Adrenal gland (tissue), 12 donors: ENCODE data around the gene IL32. TPM values are rescaled to one million over a fixed set of nuclear protein-coding genes. Genes with fewer than 3 reads are reported as not detected.

ENCODE experiments used
- DNase-seq, 7 donors: peaks; one replicate each; pipeline ENCODE4 v3.0.0-alpha.2; 2019 to 2020
- H3K27ac ChIP-seq, 5 donors: fragments of 200-600 bp; sonication (generic) in 4 of 5; 1 replicate in 3 of 5; 2 replicates in 2 of 5; pipeline versions ENCODE4 v1.5.1 to v1.8.0; 2016 to 2020; ENCODE audit warnings: mild to moderate bottlenecking in 1 of 5
- H3K27me3 ChIP-seq: fragments of 200-600 bp; 2 replicates; pipeline ENCODE4 v1.8.0; 2021
- H3K36me3 ChIP-seq, 2 donors: fragments of 200-600 bp; replicated peaks in 1 of 2; 1 replicate in 1 of 2; 2 replicates in 1 of 2; pipeline versions ENCODE4 v1.5.1 to v1.8.0; 2018 to 2022
- H3K4me1 ChIP-seq, 2 donors: fragments of 200-600 bp; replicated peaks in 1 of 2; 1 replicate in 1 of 2; 2 replicates in 1 of 2; pipeline versions ENCODE4 v1.5.1 to v1.8.0; 2018 to 2021
- H3K4me3 ChIP-seq, 4 donors: fragments of 200-600 bp; sonication (generic) in 3 of 4; one replicate each; pipeline ENCODE4 v1.5.1; 2016 to 2018
- H3K9me3 ChIP-seq, 3 donors: fragments of 200-600 bp; sonication (generic) in 1 of 3; replicated peaks in 1 of 3; 1 replicate in 2 of 3; 2 replicates in 1 of 3; pipeline versions ENCODE4 v1.5.1 to v1.8.0; 2016 to 2021
- POLR2A ChIP-seq, 2 donors: fragments of 450-650 bp; IDR thresholded peaks; one replicate each; pipeline ENCODE4 v1.6.1; 2017; ENCODE audit warnings: antibody characterized with exemption in 2 of 2, mild to moderate bottlenecking in 2 of 2, moderate library complexity in 1 of 2
- WGBS, 4 donors: extraction: QIAGEN DNeasy Blood & Tissue Kit in 2 of 4; methylation state at CpG; one replicate each; pipeline versions ENCODE4 v1.1.5 to v1.1.7; 2013 to 2017; 5-methylcytosine and 5-hydroxymethylcytosine counted together
- intact Hi-C, 2 donors: fragments of 100-400 bp; cut with DNase I; formaldehyde crosslinking; loops; one replicate each; pipeline versions ENCODE4 v1.14.1 to v1.15.0; 2022 to 2023
- polyA plus RNA-seq, 3 donors: library from polyadenylated mRNA; stranded (reverse); fragments of 200-250 nt in 2 of 3; fragments of 350-450 nt in 1 of 3; fragmentation: Illumina TruSeq in 1 of 3; extraction: RNeasy Lipid Tissue Mini Kit (QIAGEN cat#74804) in 1 of 3; gene quantifications; one replicate each; pipeline ENCODE4 v1.2.3, GENCODE V29; 2013 to 2014
- total RNA-seq, 9 donors: library from RNA; depleted of rRNA in 4 of 9; stranded (reverse); fragments of >200 nt in 4 of 9; fragments of 120-200 nt in 1 of 9; fragmentation: NEBNext Ultra II Directional in 1 of 9; extraction: Animal tissue kit (Norgen Biotek cat#: 25700) in 1 of 9; gene quantifications; one replicate each; pipeline versions ENCODE4 v1.1.0 to v1.2.4, GENCODE V29; 2013 to 2023
- TF ChIP-seq, protein P1 (sequence below), 6 experiments: fragments of 450-650 bp in 4 of 6; fragments of 200-600 bp in 2 of 6; sonication (generic) in 1 of 6; IDR thresholded peaks; 1 replicate in 5 of 6; 2 replicates in 1 of 6; pipeline versions ENCODE4 v1.5.1 to v1.8.0; 2016 to 2021; ENCODE audit warnings: antibody characterized with exemption in 6 of 6, mild to moderate bottlenecking in 2 of 6, moderate library complexity in 1 of 6
- donor health status: healthy with polysubstance abuse.
- donor health status: Bipolar disorder and iron deficiency.
- donor health status: DM: yes; HTN: yes; CAD: no.
- donor health status: DM: no; HTN: no; CAD: no.
- donor health status: DM: no; HTN: no; CAD: no.
- donor health status: DM: yes; HTN: yes; CAD: no.

IL32 gene
- total and polyA plus RNA-seq, 12 donors: 3.9 to 127 (median 23.1) TPM

DNA sequence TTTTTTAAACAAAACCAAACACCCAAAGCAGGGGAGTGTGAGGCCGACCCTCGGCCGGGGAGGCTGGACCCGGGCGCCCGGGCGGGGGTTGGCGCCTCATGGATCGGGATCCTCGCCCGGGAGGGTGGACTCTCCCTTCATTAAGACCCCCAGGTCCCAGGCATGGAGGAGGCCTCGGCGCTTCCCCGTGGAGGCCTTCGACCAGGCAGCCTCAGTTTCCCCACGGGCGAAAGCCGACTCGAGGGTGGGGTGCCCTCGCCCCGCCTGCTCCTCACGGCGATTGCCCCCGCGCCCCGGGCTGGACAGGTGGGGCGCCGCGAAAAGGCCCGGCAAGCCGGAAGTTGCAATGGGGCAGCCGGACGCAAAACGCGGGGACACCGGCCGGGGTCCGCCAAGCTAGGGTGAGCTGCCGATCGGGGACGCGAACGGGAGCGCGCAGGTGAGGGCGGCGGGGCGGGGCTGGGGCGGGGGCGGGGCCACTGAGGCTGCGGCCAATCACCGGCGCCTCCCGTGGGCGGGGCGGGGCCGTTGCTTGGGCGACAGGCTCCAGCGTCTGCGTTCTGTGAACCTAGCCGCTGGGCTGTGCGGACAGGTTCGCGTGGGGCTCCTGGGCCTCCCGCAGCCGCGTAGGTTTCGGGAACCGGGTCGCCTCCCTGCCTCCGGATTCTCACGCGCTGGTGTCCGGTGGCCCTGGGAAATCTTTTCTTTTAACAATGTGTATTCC lies 40.9 kb downstream of the IL32 start:
- H3K27ac ChIP-seq: peak overlapping the region; percentile 74 to 85 (median 78)
- no peaks in the 10 kb centered on the region for H3K36me3 ChIP-seq
- DNase-seq: peak; percentile 91 to 96 (median 94)
- H3K4me1 ChIP-seq: peaks cover 12 to 18% of the 10 kb centered on the region in 2 donors
- H3K9me3 ChIP-seq: no peaks in the 10 kb centered on the region
- peak overlapping the region; percentile 40 to 73 (median 51) for H3K4me3 ChIP-seq
- H3K27me3 ChIP-seq: no peaks in the 10 kb centered on the region
- 1 to 2% (median 1%) methylated on average over 27 to 74 of the region's 74 CpGs for WGBS, 4 donors
- intact Hi-C loops: no loop called here
- TF ChIP-seq, protein P1, sequence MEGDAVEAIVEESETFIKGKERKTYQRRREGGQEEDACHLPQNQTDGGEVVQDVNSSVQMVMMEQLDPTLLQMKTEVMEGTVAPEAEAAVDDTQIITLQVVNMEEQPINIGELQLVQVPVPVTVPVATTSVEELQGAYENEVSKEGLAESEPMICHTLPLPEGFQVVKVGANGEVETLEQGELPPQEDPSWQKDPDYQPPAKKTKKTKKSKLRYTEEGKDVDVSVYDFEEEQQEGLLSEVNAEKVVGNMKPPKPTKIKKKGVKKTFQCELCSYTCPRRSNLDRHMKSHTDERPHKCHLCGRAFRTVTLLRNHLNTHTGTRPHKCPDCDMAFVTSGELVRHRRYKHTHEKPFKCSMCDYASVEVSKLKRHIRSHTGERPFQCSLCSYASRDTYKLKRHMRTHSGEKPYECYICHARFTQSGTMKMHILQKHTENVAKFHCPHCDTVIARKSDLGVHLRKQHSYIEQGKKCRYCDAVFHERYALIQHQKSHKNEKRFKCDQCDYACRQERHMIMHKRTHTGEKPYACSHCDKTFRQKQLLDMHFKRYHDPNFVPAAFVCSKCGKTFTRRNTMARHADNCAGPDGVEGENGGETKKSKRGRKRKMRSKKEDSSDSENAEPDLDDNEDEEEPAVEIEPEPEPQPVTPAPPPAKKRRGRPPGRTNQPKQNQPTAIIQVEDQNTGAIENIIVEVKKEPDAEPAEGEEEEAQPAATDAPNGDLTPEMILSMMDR (IDR thresholded peaks at IDR 0.05): no peak
- TF ChIP-seq POLR2A (IDR thresholded peaks at IDR 0.05): peak; percentile 56 to 91

DNA sequence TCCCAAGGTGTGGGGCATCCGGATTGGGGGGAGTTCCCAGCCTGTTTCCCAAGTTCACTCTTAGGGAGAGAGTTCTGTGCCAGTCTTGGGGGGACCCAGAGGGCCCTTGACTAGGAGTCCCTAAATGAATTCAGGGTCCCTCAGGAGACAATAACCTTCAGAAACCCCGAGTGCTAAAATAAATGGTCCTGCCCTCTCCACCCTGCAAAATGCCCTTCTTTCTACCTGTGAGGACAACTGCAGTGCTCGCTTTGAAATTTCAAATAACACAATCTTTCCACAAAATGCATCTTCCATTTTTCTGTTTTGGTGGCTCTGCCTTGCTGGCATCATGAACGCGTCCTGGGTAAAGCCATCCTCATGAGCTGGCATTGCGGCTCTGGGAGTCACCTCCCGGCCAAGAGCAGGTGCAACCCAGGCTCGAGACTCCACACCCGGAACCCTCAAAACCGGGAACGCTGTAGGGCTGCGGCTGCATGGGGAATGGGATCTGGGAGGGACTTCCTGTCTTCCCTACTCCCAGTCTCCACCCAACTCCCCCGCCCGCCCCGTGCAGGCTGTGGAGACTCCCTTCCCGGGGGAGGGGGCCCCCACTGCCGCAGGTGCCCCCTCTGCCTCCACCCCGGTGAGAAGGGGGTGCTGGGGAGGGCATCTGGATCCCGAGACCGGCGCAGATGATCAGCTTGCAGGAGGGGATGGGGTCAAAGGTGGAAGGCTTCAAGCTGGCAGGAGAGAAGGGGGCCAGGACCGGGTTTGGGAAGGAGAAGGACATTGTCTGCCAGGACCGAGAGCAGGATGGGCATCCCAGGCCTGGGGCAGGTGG lies 46.8 kb downstream of the IL32 start, which contains the start of gene ZNF205:
TSS of gene ZNF205 (plus strand) at position 529 of the 823 bp plus-strand sequence. CDS start 845 bp downstream, outside the sequence.
- Histone ChIP-seq H3K9me3 (no peaks in the 10 kb centered on the region), H3K4me1 (peaks cover 28 to 36% of the 10 kb centered on the region in 2 donors), H3K36me3 (peaks cover 0 to 15% of the 10 kb centered on the region in 2 donors), H3K27ac (peak within 1 kb of the TSS in 3 of 5 donors; percentile 64 to 78 (median 71)), H3K27me3 (no peaks in the 10 kb centered on the region), H3K4me3 (peak within 1 kb of the TSS; percentile 17 to 94 (median 78))
- TF ChIP-seq POLR2A (IDR thresholded peaks at IDR 0.05): no peak
- TF ChIP-seq, protein P1 (IDR thresholded peaks at IDR 0.05): no peak
- intact Hi-C loops: no loop called here
- DNase-seq: peak; percentile 76 to 86 (median 78)
- 10 to 18% (median 14%) methylated on average over 10 to 23 of the region's 23 CpGs for WGBS, 4 donors

DNA sequence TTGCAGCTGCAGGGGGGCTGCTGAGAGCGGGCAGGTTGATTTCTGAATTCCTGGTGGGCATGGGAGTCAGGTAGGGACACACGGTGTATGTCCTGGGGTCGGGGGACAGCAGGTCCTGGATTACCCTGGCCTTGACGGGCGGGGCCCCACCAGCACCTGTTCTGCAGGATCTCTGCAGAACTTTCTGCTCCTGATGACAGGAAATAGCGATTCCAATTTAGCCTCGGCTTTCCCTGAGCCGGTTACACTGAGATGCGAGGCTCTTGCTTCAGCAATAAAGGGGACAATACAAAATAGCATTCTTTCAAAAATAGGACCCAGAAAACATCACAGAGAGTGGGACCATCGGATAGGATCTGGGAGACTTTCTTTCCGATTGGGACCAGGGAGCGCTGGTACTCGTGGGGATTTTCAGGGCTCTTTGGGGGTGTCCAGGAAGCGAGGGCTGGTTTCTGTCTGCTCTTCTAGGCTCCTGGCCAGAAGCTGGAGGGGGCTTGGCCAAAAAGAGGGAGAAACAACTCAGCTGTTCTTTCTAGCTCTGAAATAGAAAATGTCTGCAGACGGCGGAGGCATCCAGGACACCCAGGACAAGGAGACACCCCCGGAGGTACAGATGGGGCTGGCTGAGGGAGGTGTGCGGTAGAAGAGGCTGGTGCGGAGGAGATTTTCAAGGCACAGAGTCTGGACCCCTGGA lies 47.6 kb downstream of the IL32 start:
- TF ChIP-seq POLR2A (IDR thresholded peaks at IDR 0.05): no peak
- TF ChIP-seq, protein P1 (IDR thresholded peaks at IDR 0.05): no peak
- no peak for DNase-seq
- intact Hi-C loops: no loop called here
- Histone ChIP-seq H3K4me3 (peak overlapping the region; percentile 17 to 94 (median 78)), H3K27ac (peak overlapping the region in 3 of 5 donors; percentile 64 to 78 (median 71)), H3K9me3 (no peaks in the 10 kb centered on the region), H3K27me3 (no peaks in the 10 kb centered on the region), H3K36me3 (peaks cover 0 to 18% of the 10 kb centered on the region in 2 donors), H3K4me1 (peaks cover 23 to 32% of the 10 kb centered on the region in 2 donors)
- WGBS, 4 donors: 17 to 20% (median 18%) methylated on average over 14 to 19 of the region's 19 CpGs
